GM19397 (cell line): ENCODE data around the gene GPR61.

Source experiments
- ATAC-seq: cut with Tn5 transposase; IDR thresholded peaks from one replicate; pipeline ENCODE4 v1.9.1; 2021; ENCODE audit warnings: mild to moderate bottlenecking, moderate library complexity; ENCODE audit not compliant: unreplicated experiment

GPR61 gene

GRCh38 chr1:109532365-109533136, 7.1 kb upstream of the GPR61 start:
- peak; percentile 72 for ATAC-seq

- ATAC-seq = no peak
These were observed 5.3 kb upstream of the GPR61 start for GRCh38 chr1:109534307-109534858.

GRCh38 chr1:109535481-109535880, 4.2 kb upstream of the GPR61 start:
- no peak for ATAC-seq

- ATAC-seq = no peak
These were observed 3.6 kb upstream of the GPR61 start for GRCh38 chr1:109535971-109536491.

DNA sequence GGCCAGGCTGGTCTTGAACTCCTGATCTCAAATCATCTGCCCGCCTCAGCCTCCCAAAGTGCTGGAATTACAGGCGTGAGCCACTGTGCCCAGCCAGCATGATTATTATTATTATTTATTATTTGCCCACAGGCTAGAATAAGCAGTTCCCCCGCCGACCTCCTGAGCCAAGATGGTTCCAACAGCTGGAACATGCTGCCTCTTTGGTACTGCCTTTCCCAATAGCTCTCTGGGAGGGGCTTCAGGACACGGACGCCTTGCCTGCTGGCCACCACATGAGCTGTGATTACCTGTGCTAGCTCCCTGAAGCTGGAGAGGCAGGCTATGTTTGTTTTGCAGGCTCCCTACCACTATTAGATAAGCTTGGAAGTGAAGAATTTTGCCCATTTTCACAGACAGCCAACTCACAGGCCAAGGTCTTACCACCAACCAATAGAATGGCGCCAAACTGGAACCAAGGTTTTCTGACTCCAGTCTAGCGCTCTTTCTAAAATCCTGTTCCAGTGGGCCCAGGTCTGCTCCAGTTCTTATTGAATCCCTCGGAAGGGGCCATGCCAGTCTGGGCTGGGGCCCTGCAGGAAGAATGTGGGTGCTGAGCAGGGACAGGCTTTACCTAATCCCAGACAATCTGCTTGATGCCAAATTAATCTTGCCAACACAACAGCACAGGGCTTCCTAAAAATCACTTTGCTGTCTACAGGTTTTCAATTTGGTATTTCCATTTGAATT, 2.1 kb upstream of the GPR61 start:
- ATAC-seq = no peak

GRCh38 chr1:109538827-109539555, 681 bp upstream of the GPR61 start:
- ATAC-seq = no peak

DNA sequence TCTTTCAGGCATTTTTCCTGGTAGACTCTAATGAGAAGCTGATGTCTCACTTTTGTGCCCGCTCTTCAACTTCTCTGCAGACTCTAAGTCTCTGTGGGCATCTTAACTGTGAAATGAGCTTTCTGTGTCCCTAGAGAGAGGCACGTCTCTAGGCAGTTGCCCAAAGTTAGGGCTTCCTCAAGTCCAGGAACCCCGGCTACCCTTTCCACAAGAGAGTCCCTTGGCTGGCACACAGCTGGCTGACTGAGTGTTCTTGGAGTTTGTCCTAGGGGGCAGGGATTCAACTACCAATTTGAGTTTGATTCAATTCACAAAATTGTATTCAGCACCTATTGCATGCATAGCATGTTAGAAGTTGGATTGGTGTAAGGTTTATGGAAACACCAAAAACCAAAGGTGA, 1.4 kb downstream of the GPR61 start:
- ATAC-seq = no peak

DNA sequence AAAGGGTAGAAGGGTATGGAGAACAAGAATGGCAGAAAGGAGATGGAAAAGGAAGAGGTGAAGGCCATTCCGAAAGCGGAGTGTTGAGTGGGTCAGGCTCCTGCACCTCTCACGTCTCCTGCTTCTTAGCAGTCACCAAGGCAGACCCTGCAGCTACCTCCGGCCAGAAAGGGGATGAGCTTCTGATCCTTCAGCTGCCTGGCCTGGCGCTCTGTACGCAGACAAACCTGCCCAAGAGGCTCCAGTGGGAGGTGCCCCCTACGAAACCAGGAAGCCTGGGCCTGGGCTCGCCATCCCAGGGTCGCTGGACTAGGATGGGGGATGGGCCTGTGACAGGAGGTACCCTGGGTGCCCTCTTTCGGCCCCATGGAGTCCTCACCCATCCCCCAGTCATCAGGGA, 3.0 kb downstream of the GPR61 start:
- no peak for ATAC-seq

DNA sequence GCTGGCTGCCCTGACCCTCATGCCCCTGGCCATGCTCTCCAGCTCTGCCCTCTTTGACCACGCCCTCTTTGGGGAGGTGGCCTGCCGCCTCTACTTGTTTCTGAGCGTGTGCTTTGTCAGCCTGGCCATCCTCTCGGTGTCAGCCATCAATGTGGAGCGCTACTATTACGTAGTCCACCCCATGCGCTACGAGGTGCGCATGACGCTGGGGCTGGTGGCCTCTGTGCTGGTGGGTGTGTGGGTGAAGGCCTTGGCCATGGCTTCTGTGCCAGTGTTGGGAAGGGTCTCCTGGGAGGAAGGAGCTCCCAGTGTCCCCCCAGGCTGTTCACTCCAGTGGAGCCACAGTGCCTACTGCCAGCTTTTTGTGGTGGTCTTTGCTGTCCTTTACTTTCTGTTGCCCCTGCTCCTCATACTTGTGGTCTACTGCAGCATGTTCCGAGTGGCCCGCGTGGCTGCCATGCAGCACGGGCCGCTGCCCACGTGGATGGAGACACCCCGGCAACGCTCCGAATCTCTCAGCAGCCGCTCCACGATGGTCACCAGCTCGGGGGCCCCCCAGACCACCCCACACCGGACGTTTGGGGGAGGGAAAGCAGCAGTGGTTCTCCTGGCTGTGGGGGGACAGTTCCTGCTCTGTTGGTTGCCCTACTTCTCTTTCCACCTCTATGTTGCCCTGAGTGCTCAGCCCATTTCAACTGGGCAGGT, 3.8 kb downstream of the GPR61 start:
- ATAC-seq = no peak

- ATAC-seq = no peak
These were observed 4.5 kb downstream of the GPR61 start for GRCh38 chr1:109543988-109544735.

DNA sequence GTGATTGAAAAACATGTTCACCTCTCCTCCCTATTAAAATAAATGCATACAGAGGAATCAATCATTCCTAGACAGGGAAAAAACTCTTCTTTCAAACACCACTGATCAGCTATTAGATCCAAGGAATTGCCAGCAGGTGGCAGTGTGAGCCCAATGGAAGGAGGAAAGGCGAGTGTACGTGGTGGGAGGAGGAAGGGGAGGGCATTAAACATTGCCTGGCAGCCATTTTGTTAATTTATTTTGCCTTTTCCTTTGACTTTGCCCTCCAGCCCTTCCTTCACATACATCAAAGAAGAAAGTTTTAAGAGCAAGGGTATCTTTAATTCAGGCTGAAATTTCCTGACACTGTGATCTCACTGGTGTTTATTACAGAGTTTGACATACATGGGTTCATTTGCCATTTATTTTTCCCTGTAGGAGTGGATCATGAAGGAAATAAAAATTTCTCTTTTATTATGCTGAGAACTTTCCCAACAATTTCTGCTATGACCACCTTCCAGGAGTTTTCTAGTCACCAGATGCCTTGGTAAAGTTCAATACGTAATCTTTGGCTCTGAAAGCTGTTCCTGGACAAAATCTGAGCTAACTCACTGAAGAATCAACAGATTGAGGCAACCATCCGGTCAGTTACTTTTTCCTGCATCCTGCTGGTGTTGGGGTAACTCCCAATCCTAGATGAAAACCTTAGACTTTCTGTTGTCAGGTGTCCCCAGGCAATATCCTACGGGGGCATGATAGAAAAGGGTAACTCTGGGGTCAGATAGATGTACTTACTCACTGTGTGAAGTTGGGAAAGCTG, 6.8 kb downstream of the GPR61 start:
- no peak for ATAC-seq

GRCh38 chr1:109547463-109548320, 8.0 kb downstream of the GPR61 start:
- peak; percentile 11 for ATAC-seq

- ATAC-seq = peak; percentile 90
These were observed 8.9 kb downstream of the GPR61 start, which contains the start of gene GNAI3 for GRCh38 chr1:109548321-109549267. GNAI3 (plus strand) TSS chr1:109548615; CDS start chr1:109548721, 106 bp downstream.

DNA sequence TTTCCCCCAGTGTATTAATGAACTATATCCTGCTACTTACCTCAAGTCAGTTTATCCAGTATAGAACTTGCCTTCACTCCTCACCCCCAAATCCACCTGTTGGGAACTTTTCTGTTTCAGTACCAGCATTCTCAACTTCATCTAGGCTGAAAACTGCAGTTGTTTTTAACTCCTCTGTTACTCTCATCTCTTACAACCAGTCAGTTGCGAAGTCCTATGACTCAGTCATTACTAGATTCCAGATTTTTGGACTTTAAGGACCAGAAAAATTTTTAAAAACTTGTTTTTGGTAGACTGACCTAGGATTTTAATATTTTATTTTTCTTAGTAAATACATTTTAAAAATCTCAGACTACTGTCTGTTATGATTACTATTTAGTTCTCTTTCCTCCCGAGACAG, 16.9 kb downstream of the GPR61 start:
- no peak for ATAC-seq

GRCh38 chr1:109557520-109557919, 17.8 kb downstream of the GPR61 start:
- ATAC-seq = no peak

DNA sequence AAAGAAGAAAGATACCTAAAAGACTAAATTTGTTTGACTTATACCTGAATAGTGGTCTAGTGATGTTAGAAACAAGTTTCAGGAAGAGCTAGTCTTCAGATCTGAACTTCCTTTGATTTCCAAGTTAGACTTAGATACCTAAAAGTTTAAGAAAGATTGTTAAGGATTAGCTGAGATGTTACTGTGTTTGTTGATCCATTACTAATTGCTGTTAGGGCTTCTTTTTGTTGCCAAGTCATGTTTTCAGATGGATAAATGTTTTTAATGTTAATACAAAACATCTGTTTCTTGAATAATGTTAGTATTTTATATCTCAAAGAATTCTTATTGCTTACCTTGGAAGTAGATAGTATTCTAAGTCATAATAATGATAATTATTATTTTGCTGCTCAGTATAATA, 20.3 kb downstream of the GPR61 start:
- ATAC-seq = no peak
